ENCODE results near the gene PSMC5. TPM values are rescaled to one million over a fixed set of nuclear protein-coding genes. Genes with fewer than 3 reads are reported as not detected.
"Not testable (repeated sequence)": the region's sequence is repeated elsewhere in the genome, so short reads cannot be mapped to it uniquely, and the experiment has no call there.

Gene PSMC5
- 100 to 1,000 TPM; 156 to 190 (median 181) TPM for polyA plus RNA-seq (ENCODE audit: insufficient read length in 4 of 4)

GRCh38 chr17:63827002-63827800, at the start of gene PSMC5, which contains the start of gene FTSJ3:
Gene PSMC5 (plus strand): TSS chr17:63827431. CDS start chr17:63827491, 60 bp downstream.
Gene FTSJ3 (minus strand): TSS chr17:63827663. CDS start chr17:63826902, 761 bp downstream.
- peak; percentile 95 to 99 (median 96) for DNase-seq (ENCODE audit: low read depth in 4 of 4, low spot score in 2 of 4)

- no peak for DNase-seq (ENCODE audit: low read depth in 4 of 4, low spot score in 2 of 4)
Observed at GRCh38 chr17:63780507-63780906, 46.7 kb upstream of the PSMC5 start.

GRCh38 chr17:63780928-63781327, 46.3 kb upstream of the PSMC5 start:
- DNase-seq (ENCODE audit: low read depth in 4 of 4, low spot score in 2 of 4) = no peak

GRCh38 chr17:63783522-63783921, 43.7 kb upstream of the PSMC5 start:
- DNase-seq (ENCODE audit: low read depth in 4 of 4, low spot score in 2 of 4) = no peak

- DNase-seq (ENCODE audit: low read depth in 4 of 4, low spot score in 2 of 4) = no peak
Observed at GRCh38 chr17:63785556-63785955, 41.7 kb upstream of the PSMC5 start.

- no peak for DNase-seq (ENCODE audit: low read depth in 4 of 4, low spot score in 2 of 4)
Observed at GRCh38 chr17:63786117-63786516, 41.1 kb upstream of the PSMC5 start.

GRCh38 chr17:63786971-63787711, 40.1 kb upstream of the PSMC5 start:
- DNase-seq (ENCODE audit: low read depth in 4 of 4, low spot score in 2 of 4) = no peak

- no peak for DNase-seq (ENCODE audit: low read depth in 4 of 4, low spot score in 2 of 4)
Observed at GRCh38 chr17:63790057-63790456, 37.2 kb upstream of the PSMC5 start.

- DNase-seq (ENCODE audit: low read depth in 4 of 4, low spot score in 2 of 4) = no peak
Observed at GRCh38 chr17:63792055-63792729, 35.0 kb upstream of the PSMC5 start.

- DNase-seq (ENCODE audit: low read depth in 4 of 4, low spot score in 2 of 4) = not testable (repeated sequence)
Observed at GRCh38 chr17:63796375-63796774, 30.9 kb upstream of the PSMC5 start.

- no peak for DNase-seq (ENCODE audit: low read depth in 4 of 4, low spot score in 2 of 4)
Observed at GRCh38 chr17:63798572-63799106, 28.6 kb upstream of the PSMC5 start.

- DNase-seq (ENCODE audit: low read depth in 4 of 4, low spot score in 2 of 4) = no peak
Observed at GRCh38 chr17:63800783-63801182, 26.4 kb upstream of the PSMC5 start.

GRCh38 chr17:63804328-63804727, 22.9 kb upstream of the PSMC5 start:
- no peak for DNase-seq (ENCODE audit: low read depth in 4 of 4, low spot score in 2 of 4)

- no peak for DNase-seq (ENCODE audit: low read depth in 4 of 4, low spot score in 2 of 4)
Observed at GRCh38 chr17:63805591-63805990, 21.6 kb upstream of the PSMC5 start.

- DNase-seq (ENCODE audit: low read depth in 4 of 4, low spot score in 2 of 4) = no peak
Observed at GRCh38 chr17:63809970-63810369, 17.3 kb upstream of the PSMC5 start.

- no peak for DNase-seq (ENCODE audit: low read depth in 4 of 4, low spot score in 2 of 4)
Observed at GRCh38 chr17:63816123-63816522, 11.1 kb upstream of the PSMC5 start.

GRCh38 chr17:63816669-63817068, 10.6 kb upstream of the PSMC5 start:
- no peak for DNase-seq (ENCODE audit: low read depth in 4 of 4, low spot score in 2 of 4)

- DNase-seq (ENCODE audit: low read depth in 4 of 4, low spot score in 2 of 4) = no peak
Observed at GRCh38 chr17:63817736-63818385, 9.4 kb upstream of the PSMC5 start.

GRCh38 chr17:63819131-63819530, 8.1 kb upstream of the PSMC5 start:
- no peak for DNase-seq (ENCODE audit: low read depth in 4 of 4, low spot score in 2 of 4)

All from left renal cortex interstitium (tissue), 4 donors.